ENCODE measurements around the gene ZNF764.
"Not testable (repeated sequence)": the region's sequence is repeated elsewhere in the genome, so short reads cannot be mapped to it uniquely, and the experiment has no call there.

The ZNF764 gene

DNA sequence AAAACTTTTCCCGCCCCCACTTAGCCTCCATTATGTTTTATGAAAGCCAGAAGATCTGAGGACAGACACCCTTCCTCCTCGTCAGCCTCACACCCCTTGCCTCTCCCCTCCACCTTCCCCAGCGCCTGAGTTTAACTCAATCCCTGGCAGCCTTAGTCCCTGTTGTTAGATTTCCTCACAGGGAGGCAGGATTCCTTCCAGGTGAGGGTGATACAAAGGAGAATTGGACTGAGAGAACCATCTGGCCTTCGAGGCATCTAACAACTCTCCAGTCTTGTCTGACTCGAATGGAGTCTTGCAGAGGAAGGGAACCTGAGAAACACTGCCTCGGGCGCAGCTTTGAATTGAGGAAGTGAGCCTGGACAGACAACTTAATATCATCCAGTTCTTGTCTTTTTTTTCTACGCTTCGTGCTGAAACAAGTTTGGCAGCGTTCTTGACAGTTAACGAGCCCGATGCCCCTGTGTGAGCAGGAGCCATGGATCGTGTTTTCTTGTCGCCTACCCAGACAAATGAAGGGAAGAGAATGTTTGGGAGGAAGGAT lies 30.5 kb downstream of the ZNF764 start:
- DNase-seq (ENCODE audit: low spot score), result no peak

DNA sequence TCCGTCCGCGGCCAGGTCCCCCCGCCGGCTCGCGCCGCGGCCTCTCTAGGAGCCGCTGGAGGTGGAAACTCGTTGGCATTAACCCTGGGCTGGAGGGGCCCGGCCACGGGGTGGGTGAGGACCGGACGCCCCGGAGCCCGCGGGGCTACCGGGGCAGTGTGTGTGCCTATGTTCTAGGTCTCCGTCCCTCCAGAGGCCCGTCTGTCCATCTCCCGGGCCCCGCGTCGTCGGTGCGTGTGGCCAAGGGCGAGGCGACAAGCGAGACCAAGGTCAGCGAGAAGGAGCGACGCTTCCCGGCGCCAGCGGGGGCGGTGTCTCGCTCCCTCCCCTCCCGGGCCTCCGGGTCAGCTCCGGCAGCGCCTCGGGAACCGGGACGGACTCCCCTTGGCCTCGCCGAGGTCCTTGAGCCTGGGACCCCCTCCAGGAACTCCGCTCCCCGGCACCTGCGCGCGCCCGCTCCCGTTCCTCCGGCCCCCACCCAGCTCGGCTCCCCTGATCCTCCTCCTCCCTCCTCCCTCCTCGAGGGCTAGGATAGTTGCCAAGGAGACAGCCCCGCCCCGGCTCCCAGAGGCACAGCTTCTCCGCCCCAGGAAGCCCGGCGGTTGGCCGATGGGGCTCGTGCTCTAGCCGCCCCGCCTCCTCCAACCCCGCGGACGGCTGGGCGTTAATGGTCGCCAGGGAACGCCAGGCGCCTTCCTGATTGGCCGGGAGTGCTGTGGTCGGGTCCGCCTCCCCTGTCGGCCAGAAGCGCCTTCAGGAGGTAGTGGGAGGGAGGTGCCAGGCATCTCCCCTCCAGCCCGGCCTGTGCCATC lies 31.1 kb downstream of the ZNF764 start:
- DNase-seq (ENCODE audit: low spot score), result peak; percentile 99

DNA sequence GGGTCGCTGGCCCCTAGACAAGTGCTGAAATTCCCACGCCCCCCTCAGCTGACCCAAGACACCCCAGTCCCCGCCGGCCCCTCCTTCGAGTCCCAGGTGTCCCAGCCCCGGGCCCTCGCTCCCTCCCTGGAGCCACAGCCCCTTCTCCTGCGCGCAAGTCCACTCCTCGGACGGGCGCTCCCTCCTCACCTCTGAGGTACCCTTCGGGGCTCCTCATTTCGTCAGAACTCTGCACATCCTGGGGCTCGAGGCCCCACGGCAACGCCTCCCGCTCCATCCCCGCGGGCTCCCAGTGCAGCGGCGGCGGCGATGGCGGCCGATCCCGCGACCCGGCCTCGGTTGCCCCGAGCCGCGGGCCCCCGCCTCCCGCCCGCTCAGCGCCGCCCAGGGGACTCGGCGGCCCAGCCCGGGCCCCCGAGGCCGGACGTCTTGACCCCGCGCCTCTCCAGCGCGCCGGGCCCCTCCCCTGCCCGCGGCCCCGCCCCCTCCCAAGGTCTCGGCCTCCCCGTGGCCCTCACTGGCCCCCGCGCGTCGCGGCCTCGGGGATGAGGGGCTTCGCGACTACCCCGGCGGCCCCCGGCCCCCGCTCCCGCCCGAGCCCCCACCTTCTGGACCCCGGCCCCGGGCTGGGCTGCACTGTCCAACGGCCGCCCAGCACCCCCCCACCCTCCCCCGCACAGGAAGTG lies 31.9 kb downstream of the ZNF764 start, which contains the start of gene ZNF768:
TSS of gene ZNF768 (minus strand) at position 430 of the 686 bp plus-strand sequence. CDS start at position 277, 153 bp downstream.
- peak; percentile 90 for DNase-seq (ENCODE audit: low spot score)

DNA sequence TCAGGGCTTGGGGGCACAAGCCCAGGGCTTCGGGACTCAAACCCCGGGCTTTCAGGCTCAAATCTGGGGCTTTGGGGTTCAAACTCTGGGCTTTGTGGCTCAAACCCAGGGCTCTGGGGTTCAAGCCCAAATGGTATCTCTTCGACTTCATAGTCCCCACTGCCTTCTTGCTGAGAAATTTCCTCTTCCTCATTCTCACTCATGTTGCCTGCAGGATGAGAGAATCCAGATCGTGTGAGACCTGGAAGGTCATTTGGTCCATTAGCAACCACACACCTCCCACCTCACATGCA lies 32.4 kb downstream of the ZNF764 start:
- DNase-seq (ENCODE audit: low spot score), result no peak

DNA sequence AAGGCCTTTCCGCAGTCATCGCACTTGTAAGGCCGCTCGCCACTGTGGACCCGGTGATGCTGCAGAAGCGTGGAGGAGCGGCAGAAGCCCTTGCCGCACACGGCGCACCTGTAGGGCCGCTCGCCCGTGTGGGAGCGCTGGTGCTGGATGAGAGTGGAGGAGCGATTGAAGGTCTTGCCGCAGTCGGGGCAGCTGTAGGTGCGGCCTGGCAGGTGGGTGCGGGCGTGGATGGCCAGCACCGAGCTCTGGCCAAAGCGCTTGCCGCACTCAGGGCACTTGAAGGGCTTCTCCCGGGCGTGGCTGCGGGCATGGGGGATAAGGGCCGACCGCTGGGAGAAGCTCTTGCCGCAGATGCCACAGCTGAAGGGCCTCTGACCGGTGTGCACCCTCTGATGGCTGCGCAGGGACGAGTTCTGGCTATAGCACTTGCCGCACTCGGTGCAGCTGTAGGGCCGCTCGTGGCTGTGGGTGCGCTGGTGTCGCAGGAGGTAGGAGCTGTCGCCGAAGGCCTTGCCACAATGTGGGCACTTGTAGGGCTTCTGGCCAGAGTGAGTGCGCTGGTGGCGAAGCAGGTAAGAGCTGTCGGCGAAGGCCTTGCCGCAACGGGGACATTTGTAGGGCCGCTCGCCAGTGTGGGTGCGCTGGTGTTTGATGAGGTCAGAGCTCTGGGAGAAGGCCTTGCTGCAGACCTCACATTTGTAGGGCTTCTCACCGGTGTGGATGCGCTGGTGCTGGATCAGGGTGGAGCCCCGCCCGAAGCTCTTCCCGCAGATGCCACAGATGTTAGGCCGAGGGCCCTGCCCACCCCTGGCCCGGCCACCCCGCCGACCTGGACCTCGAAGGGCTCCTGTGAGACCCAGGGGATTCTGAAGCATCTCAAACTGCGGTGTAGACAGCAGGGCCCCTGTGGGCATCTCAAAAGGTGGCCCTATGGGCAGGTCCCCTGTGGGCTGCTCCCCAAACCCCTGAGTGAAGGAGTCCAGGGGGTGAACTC lies 33.3 kb downstream of the ZNF764 start:
- DNase-seq (ENCODE audit: low spot score), result no peak

DNA sequence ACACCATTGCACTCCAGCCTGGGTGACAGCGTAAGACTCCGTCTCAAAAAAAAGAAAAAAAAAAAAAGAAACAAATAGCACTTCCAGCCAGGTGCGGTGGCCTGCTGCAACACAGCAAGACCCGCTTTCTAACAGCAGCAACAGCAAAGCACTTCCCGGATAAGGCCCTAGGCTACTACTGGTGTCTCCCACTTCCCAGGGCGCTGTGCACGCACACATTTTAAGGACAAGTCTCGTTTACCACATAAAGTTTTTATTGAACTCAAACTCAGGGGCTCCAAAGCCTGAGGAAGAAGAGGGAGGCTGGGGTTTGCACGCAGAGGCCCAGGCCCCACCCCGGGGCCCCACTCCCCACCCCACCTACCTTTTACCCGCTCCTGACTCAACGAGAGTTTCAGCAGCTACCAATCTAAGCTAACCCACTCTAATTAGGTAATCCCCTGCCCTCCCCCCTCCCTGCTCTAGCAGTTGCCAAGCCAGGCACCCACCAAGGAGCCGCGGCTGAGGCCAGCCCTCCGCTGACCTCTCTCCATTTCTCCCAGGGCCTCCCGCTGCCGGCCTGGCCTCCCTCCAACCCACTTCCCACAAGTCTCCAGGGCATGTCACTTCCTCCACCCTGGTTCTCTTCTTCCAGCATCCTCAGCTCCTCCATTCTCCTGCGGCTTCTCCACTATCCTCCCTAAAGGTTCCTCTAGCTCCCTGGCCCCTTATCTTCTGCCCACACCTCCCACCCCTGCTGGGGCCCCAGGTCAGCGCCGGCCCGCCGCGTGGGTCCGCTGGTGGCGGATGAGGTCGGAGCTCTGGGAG lies 34.2 kb downstream of the ZNF764 start:
- DNase-seq (ENCODE audit: low spot score), result no peak

DNA sequence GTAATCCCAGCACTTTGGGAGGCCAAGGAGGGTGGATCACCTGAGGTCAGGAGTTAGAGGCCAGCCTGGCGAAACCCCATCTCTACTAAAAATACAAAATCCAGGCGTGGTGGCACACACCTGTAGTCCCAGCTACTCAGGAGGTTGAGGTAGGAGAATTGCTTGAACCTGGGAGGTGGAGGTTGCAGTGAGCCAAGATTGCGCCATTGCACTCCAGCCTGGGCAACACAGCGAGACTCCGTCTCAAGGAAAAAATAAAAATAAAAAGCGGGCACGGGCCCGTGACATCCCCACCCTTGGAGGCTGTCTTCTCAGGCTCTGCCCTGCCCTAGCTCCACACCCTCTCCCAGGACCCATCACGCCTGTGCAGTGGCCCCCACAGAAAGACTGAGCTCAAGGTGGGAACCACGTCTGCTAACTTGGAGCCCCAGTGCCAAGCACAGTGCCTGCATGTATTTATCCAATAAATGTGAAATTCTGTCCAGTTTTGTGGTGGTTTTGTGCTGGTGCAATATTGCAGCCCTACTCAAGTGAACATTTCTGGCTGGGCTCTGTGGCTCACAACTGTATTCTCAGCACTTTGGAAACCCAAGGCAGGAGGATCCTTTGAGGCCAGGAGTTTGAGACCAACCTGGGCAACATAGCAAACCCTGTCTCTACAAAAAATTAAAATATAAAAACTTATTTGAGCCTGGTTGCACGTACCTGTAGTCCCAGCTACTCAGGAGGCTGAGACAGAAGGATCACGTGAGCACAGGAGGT lies 35.3 kb downstream of the ZNF764 start:
- DNase-seq (ENCODE audit: low spot score), result not testable (repeated sequence)

DNA sequence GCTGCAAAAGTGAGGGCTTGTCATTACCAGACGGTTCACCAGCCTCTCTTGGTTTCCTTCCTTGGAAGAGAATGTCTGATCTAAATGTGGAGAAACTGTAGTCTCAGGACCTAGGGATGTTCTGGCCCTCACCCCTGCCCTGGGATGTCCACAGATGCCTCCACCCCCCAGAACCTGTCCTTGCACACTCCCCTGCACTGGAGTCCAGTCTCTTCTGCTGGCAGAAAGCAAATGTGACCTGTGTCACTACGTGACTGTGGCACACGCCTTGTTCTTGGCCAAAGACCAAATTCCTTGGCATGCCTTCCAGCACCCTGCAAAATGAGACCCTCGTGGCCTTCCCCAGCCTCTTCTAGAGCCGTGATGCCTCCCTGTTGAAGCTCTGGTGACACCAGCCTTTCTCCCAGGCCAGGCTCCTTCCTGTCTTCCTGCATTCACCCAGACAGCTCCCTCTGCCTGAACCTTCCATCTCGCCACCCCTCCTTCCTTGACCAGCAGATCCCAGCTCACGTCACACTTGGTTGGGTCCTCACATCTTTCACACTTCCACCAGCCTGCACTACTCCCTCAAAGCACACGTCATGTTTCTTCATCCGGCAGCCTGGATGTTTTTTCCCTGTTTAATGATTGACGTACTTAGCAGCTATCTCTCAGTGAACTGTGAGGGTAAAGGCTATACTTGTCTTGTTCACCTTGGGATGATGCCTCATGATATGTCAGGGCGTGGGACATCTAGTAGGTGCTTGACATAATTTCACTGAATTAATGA lies 36.1 kb downstream of the ZNF764 start:
- DNase-seq (ENCODE audit: low spot score), result no peak

DNA sequence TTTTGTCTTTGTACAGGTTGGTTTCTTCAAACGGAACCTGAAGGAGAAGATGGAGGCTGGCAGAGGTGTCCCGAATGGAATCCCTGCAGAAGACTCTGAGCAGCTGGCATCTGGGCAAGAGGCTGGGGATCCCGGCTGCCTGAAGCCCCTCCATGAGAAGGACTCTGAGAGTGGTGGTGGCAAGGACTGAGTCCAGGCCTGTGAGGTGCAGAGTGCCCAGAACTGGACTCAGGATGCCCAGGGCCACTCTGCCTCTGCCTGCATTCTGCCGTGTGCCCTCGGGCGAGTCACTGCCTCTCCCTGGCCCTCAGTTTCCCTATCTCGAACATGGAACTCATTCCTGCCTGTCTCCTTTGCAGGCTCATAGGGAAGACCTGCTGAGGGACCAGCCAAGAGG lies 36.7 kb downstream of the ZNF764 start:
- DNase-seq (ENCODE audit: low spot score), result no peak

DNA sequence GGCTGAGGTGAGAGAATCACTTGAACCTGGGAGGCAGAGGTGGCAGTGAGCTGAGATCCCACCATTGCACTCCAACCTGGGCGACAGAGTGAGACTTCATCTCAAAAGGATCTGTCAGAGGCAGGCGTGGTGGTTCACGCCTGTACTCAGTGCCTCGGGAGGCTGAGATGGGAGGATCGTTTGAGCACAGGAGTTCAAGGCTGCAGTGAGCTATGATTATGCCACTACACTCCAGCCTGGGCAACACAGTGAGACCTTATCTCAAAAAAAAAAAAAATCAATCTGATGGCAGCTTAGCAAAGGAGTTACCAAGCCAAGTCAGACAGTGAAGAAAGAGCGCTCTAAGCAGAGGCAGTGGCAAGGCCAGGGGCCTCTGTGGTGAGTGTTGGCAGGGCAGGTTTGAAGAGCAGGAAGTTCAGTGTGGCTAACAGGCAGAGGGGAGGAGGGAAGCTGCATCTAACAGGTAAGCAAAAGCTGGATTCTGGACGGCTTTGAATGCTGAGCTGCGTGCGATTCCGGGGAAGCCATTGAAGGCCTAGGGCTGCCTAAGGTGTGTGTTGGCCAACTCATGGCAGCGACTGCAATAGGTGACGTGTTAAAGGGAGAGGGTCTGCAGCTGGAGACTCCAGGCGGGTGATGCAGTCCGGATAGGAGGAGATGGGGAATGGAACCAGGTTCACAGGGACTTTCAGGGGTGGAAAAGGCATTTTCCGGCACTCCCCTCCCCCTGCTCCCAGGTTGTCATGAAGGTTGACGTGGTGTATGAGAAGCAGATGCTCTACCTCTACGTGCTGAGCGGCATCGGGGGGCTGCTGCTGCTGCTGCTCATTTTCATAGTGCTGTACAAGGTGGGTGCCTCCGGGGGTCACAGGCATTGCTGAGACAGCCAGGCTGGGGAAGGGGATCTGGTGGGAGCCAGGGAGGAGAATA lies 38.8 kb downstream of the ZNF764 start:
- no peak for DNase-seq (ENCODE audit: low spot score)

DNA sequence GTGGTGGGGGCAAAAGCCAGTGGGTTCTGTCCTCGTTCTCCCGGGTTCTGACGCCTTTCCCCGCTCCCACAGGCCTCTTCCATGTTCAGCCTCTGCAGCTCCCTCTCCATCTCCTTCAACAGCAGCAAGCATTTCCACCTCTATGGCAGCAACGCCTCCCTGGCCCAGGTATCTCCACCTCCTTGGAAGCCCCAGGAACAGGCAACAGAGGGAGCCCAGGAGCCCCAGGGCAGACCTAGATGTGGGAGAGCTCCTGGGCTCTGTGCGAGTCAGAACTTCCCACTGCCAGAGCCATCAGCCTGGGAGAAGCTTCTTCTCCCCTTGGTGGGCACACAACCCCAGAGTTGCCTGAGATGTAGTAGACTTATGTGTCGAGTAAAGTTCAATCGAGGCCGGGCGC lies 39.6 kb downstream of the ZNF764 start:
- no peak for DNase-seq (ENCODE audit: low spot score)

DNA sequence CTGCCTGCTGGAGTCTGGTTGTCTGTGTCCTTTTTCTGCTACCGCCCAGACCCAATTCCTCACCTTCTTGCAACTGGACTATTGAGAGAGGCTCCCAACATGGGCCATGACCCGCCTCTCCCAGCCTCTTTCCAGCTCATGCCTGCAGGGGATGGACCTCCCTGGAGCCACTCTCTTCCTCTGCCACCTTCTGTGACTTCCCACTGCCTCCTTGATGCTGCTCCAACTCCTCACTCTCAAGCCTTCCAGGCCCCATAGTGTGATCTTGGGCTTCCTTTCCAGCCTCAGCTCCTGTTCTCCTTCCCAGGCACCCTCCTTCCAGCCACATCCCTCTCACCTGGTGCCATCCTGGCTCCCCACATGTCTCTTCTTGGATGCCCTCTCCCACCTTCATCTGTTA lies 42.9 kb downstream of the ZNF764 start:
- DNase-seq (ENCODE audit: low spot score), result no peak

DNA sequence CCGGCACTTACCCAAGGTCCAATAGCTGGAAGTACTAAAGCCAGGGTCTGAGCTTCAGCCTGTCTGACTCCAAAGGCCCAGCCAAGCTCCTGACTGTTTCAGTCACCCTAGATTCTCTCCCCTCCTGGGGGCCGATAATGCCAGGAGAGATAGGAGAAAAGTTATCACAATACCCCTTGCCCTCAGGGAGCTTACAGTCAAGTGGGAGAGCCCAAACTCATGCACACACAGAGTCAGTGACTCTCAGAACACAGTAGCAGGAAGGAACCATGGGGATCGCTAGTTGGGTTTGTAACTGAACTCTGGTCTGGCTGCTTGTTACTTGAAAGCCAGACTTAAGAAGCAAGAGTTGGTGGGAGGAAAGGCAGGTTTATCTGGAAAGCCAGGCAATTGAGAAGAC lies 46.7 kb downstream of the ZNF764 start:
- DNase-seq (ENCODE audit: low spot score), result no peak

DNA sequence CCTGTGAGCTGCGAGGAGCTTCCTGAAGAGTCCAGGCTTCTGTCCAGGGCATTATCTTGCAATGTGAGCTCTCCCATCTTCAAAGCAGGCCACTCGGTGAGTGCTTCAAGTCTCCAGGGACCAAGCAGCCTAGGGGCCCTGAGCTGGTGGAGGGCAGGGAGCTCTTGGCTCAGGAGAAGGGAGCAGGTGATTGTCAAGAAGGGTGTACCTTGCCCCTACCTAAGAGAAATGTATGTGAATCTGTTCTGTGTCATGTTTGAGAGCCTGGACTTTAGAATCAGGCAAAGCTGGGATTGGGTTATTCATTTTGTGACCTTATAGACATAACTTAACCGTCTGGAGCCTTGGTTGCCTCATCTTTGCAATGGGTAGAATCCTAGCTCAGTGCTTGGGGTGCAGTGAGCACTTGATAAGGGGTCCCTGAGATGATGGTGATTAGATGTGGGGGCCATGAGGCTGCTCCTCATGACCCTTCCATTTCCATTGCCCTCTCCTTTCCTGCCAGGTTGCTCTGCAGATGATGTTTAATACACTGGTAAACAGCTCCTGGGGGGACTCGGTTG lies 47.7 kb downstream of the ZNF764 start:
- DNase-seq (ENCODE audit: low spot score), result no peak

DNA sequence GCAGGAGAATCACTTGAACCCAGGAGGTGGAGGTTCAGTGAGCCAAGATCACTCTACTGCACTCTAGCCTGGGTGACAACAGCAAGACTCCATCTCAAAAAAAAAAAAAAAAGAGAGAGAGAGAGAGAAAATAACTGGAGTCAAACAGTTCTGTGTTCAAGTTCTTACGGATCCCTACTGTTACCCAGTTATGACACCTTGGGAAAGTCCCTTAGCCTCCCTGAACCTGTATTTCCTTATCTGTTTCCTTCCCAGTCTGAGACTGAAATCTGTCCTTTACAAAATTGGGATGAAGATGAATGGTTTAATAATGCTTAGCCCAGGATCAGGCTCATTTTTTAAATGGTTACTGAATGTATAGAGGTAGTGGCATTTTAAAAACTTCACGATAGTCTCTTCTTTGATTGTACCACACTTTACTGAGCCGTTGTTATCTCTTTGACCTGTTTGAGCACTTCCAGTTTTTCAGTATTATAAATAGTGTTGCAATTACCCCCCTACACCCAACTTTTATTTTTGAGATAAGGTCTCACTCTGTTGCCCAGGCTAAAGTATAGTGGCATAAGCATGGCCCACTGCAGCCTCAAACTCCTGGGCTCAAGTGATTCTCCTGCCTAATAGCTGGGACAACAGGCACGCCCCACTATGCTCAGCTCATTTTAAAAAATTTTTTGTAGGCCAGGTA lies 49.0 kb downstream of the ZNF764 start:
- DNase-seq (ENCODE audit: low spot score), result no peak
